Activated CD8-positive, alpha-beta memory T cell treated with anti-CD3 and anti-CD28 coated beads, Interleukin-2, amount 50 U/mL, for 4 hours (primary cell): Measurements from ENCODE around the gene KAZALD1.

ENCODE experiments used
- DNase-seq: peaks from one replicate; pipeline ENCODE4 v3.0.0-alpha.2; 2020

KAZALD1 gene

DNA sequence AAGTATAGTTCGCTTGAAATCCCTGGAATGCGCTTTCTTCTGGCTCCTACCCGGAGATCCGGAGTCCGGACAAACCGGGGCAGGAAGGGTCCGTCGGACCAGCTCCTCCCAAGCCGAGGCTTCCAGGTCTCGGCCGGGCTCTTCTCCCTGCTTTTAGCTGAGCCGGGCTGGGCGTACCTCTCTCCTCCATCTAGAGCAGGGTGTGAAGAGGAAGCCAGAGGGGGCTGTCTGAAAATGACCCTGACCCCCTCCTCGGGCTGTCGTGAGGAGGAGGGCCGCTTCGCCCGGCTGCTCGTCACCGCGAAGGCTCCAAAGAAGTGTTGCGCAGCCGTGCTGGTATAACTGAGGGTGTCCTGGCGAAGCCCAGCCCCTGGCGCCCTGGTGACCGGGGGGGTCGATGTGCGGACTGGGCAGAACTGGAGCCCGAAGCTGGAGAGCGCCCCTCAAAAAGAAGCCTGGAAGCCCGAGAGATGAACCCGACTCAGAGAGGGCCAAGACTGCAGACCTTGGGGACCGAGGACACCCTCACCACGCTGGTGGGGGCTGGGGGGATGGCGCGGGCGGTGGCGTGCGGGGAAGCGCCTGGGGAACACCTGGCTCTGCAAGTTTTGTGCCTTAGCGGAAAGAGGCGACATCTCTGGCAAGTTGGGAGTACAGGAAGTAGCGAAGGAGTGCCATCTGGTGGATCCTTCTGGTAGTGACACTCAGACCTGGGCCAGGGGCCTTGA is 5.7 kb downstream of the KAZALD1 start:
- DNase-seq = peak; percentile 75

- no peak for DNase-seq
Observed at GRCh38 chr10:101069441-101069840, 7.7 kb downstream of the KAZALD1 start.

GRCh38 chr10:101070098-101070497 is 8.3 kb downstream of the KAZALD1 start:
- DNase-seq = no peak

- no peak for DNase-seq
Observed at GRCh38 chr10:101071267-101071884, 9.6 kb downstream of the KAZALD1 start.

GRCh38 chr10:101071885-101072433 is 10.2 kb downstream of the KAZALD1 start:
- no peak for DNase-seq

- DNase-seq = no peak
Observed at GRCh38 chr10:101072923-101073322, 11.1 kb downstream of the KAZALD1 start.

GRCh38 chr10:101073631-101074030 is 11.8 kb downstream of the KAZALD1 start:
- no peak for DNase-seq

- DNase-seq = no peak
Observed at GRCh38 chr10:101075775-101076174, 14.0 kb downstream of the KAZALD1 start.

- no peak for DNase-seq
Observed at GRCh38 chr10:101076630-101077029, 14.8 kb downstream of the KAZALD1 start.

GRCh38 chr10:101079874-101080273 is 18.1 kb downstream of the KAZALD1 start:
- DNase-seq = no peak

GRCh38 chr10:101080933-101081931 is 19.4 kb downstream of the KAZALD1 start:
- no peak for DNase-seq

DNA sequence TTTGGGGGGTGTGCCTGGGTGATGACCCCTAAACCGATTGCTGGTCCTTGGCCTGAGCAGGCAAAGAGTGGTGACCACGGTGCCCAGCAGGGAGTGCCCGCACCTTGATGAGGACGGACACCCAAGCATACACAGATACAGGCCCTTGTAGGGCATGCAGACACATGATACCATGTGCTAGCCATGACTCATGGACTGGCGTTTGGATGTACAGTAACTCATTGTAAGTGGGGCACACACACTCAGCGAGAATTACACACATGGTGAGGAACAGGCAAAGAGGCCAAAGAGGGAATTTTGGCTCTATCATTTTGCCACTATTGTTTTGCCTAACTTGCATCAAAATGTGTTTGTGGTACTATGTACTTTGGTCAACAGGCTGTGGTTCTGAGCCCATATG is 24.1 kb downstream of the KAZALD1 start:
- DNase-seq = no peak

- DNase-seq = no peak
Observed at GRCh38 chr10:101087376-101087775, 25.6 kb downstream of the KAZALD1 start.

DNA sequence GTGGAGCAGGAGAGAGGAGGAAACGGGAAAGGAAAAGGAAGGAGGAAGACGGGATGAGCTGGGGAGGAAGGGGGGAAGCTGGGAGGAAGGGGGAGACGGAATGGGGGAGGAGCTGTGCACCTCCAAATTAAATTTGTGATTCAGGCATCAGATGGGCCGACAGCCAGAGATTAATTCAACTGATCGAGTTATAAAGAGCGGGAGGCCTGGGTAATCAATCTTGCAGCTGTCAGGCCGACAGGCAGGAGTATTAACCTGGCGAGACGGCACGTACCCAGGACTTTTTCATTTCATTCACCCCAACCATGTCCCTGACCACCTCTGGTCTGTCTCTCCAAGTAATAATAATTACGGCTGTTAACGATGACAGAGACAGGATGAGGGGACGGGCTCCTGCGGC is 26.2 kb downstream of the KAZALD1 start:
- no peak for DNase-seq

- DNase-seq = no peak
Observed at GRCh38 chr10:101089520-101090299, 27.9 kb downstream of the KAZALD1 start.

DNA sequence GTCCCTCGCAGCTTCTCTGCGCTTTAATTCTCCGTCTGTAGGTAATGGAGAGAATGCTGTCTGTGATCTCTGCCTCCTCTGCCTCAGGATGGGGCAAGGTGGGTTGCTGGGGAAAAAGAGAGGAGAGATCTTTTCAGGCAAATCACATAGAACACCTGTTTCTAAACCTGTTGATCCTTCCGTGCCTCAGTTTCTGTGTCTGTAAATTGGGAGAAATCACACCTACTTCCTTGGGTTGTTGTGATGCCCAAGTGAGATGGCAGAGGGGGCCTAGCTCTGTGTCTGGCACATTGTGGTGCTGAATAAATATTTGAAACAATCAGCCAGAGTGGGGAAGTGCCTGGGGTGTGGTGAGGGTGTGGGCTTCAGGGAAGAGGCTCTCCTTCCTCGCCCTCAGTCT is 28.8 kb downstream of the KAZALD1 start:
- no peak for DNase-seq

DNA sequence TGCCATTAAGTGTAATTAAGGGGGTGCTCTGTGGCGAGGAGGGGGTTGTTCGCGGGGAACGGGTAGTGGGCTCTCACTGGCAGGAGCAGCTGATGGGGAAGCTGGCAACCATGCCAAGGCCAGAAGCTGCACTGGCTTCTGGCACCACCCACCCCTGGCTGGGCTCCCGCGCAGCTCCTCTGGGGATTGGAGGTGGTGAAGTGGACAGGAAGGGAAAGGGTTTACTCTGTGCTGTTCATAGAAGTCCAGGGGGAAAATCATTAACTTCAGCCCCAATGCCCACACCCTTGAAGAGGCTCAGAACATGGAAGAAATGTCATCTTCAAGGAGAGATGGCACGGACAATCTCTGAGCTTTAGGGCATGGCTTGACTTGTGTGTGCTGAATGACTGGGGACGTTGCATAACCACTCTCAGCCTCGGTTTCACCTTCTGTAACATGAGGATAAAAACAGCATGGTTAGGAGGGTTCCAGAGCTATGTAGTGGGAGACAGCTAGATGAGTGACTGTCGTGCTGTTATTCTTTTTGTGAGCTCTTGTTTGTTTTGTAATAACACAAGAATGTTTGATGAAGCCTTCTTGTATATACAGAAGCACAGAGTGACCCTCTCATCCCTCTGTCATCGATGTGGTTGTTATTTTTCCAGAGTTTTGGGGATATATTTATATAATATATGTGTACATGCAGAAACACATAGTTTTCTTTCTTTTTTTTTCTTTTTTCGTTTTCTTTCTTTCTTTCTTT is 29.9 kb downstream of the KAZALD1 start:
- DNase-seq = no peak

DNA sequence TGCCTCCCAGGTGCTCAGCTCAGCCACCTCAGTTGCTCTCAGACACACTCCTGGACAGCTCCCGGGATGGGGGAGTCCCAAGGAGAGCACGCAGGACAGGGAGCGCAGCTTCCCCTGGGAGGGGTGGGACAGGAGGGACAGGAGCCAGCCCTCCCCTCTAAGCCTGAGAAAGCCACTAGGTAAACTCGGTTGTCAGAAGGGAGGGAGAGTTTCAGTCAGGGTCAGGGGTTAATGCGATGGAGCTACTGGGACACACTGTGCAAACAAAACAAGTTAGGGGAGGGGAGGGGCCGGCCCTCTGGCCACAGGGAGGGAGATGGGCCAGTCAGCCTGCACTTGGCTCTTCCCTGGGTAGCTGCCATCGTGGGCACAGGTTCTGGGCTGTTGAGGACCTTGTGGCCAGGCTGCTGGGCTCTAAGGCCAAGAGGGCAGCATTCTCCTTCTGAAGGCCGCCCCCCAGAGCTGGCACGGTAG is 31.1 kb downstream of the KAZALD1 start:
- DNase-seq = no peak

DNA sequence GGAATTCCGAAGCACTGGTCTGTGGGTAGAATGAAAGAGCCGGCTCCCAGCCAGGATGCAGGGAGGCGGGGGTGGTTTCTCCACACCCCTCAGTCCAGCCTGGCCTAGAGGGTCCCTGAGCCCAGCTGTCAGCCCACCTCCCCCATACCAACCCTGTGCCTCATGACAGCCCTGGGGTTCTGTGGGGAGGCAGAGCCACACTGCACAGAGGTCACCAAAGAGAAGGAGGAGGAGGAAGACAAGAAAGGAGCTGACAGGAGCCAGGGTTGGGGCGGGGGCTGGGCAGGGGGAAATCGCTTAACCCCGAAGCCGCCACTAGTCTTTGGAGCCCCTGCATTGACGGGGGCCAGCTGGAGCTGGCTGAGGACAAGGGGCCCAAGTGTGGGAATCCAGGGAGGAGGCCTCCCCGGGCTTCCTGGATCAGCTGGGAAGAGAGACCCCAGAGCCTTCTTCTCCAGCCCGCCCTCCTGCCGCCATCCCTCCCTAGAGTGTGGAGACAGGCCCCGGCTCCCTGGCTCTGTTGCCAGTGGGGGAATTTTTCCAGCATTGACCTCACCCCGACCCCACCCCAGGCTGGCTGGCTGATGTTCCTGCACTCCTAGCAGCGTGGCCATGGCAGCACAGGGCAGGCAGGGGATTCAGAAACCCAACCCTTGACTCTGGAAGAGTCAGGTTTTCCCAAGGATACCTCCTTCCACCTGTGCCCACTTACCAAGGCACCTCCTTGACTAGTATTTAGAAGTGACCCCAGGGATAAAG is 32.5 kb downstream of the KAZALD1 start:
- no peak for DNase-seq

GRCh38 chr10:101095004-101095403 is 33.2 kb downstream of the KAZALD1 start:
- DNase-seq = no peak
